Stimulated activated CD8-positive, alpha-beta memory T cell treated with anti-CD3 and anti-CD28 coated beads, Interleukin-12 subunit alpha, Interleukin-12 subunit beta, amount 100 ng/mL, for 1 hour (primary cell): ENCODE results near the gene KIF21A.

ENCODE experiments used
- DNase-seq: peaks from one replicate; pipeline ENCODE4 v3.0.0-alpha.2; 2020; ENCODE audit warnings: low read depth

KIF21A gene

GRCh38 chr12:39386335-39386734 lies 56.6 kb downstream of the KIF21A start:
- DNase-seq, result no peak

- no peak for DNase-seq
Measured at GRCh38 chr12:39383114-39383513, 59.8 kb downstream of the KIF21A start.

- no peak for DNase-seq
Measured at GRCh38 chr12:39380090-39380489, 62.8 kb downstream of the KIF21A start.

- DNase-seq, result no peak
Measured at GRCh38 chr12:39378341-39378740, 64.6 kb downstream of the KIF21A start.

GRCh38 chr12:39375206-39375808 lies 67.6 kb downstream of the KIF21A start:
- no peak for DNase-seq

GRCh38 chr12:39372929-39373328 lies 70.0 kb downstream of the KIF21A start:
- no peak for DNase-seq

- no peak for DNase-seq
Measured at GRCh38 chr12:39372204-39372925, 70.6 kb downstream of the KIF21A start.

- DNase-seq, result no peak
Measured at GRCh38 chr12:39369756-39370155, 73.2 kb downstream of the KIF21A start.

GRCh38 chr12:39368891-39369290 lies 74.0 kb downstream of the KIF21A start:
- DNase-seq, result no peak

- DNase-seq, result no peak
Measured at GRCh38 chr12:39368096-39368495, 74.8 kb downstream of the KIF21A start.

- no peak for DNase-seq
Measured at GRCh38 chr12:39367494-39367893, 75.4 kb downstream of the KIF21A start.

GRCh38 chr12:39365364-39366001 lies 77.4 kb downstream of the KIF21A start:
- no peak for DNase-seq

GRCh38 chr12:39364196-39364595 lies 78.7 kb downstream of the KIF21A start:
- DNase-seq, result no peak

GRCh38 chr12:39359645-39360044 lies 83.3 kb downstream of the KIF21A start:
- DNase-seq, result no peak

- no peak for DNase-seq
Measured at GRCh38 chr12:39357041-39357440, 85.9 kb downstream of the KIF21A start.

- DNase-seq, result no peak
Measured at GRCh38 chr12:39355841-39356240, 87.1 kb downstream of the KIF21A start.

- DNase-seq, result no peak
Measured at GRCh38 chr12:39354955-39355354, 88.0 kb downstream of the KIF21A start.

- no peak for DNase-seq
Measured at GRCh38 chr12:39352471-39353017, 90.4 kb downstream of the KIF21A start.

- no peak for DNase-seq
Measured at GRCh38 chr12:39351153-39351552, 91.8 kb downstream of the KIF21A start.

- no peak for DNase-seq
Measured at GRCh38 chr12:39348941-39349626, 93.8 kb downstream of the KIF21A start.

GRCh38 chr12:39348523-39348922 lies 94.4 kb downstream of the KIF21A start:
- no peak for DNase-seq

- DNase-seq, result no peak
Measured at GRCh38 chr12:39344926-39345325, 98.0 kb downstream of the KIF21A start.

- no peak for DNase-seq
Measured at GRCh38 chr12:39343665-39344064, 99.3 kb downstream of the KIF21A start.
